SK-N-MC (cell line): Measurements from ENCODE around the gene NPR2.

Source experiments
- EZH2 ChIP-seq: fragments of 200-600 bp; sonication (generic); IDR thresholded peaks from one replicate; pipeline ENCODE4 v1.6.1; 2017; ENCODE audit warnings: antibody characterized with exemption
- FOXP2 ChIP-seq: optimal IDR thresholded peaks from 2 replicates; pipeline ENCODE3; 2011; ENCODE audit warnings: mild to moderate bottlenecking, moderate library complexity; ENCODE audit not compliant: insufficient read depth; ENCODE audit errors: extremely low read length, control extremely low read depth
- POLR2AphosphoS5 ChIP-seq: IDR thresholded peaks from 2 replicates; pipeline ENCODE4 v1.6.1; 2012; ENCODE audit warnings: mild to moderate bottlenecking, low read depth, low read length, borderline replicate concordance

- TF ChIP-seq POLR2AphosphoS5: no peak
- no peak for TF ChIP-seq EZH2
- TF ChIP-seq FOXP2: no peak
Measured at GRCh38 chr9:35831040-35831439, 39.6 kb downstream of the NPR2 start.
